H1 (cell line): Measurements from ENCODE around the gene PIGX. TPM values are rescaled to one million over a fixed set of nuclear protein-coding genes. Genes with fewer than 3 reads are reported as not detected.

Experiments
- CTCF ChIA-PET: fragments of 300-600 bp; sonication (Branson Sonifier 250); formaldehyde crosslinking; loops from one replicate; lab custom pipeline; 2021; ENCODE audit not compliant: partially characterized antibody; lab: Charles Lee
- POLR2A ChIA-PET: fragments of 300-600 bp; sonication (Branson Sonifier 250); formaldehyde crosslinking; loops from one replicate; lab custom pipeline; 2021; ENCODE audit warnings: inconsistent platforms; ENCODE audit not compliant: partially characterized antibody; lab: Charles Lee
- DNase-seq, 2 experiments: peaks; one replicate each; pipeline versions ENCODE4 v3.0.0 to v3.0.0-alpha.2; 2010 to 2022; ENCODE audit warnings: low spot score in 2 of 2, low read depth in 1 of 2, mixed read lengths in 1 of 2
- FAIRE-seq: peaks from 2 replicates; lab custom pipeline; 2011; peaks lifted over from hg19 to GRCh38; lab: Jason Lieb, UNC
- H2AFZ ChIP-seq: 2 replicates; pipeline ENCODE4 v1.8.1; 2012; ENCODE audit warnings: low read length, inconsistent platforms
- H2AK5ac ChIP-seq: 2 replicates; pipeline ENCODE4 v1.6.1; 2013; ENCODE audit warnings: low read depth, low read length
- H2BK120ac ChIP-seq: replicated peaks from 2 replicates; pipeline ENCODE3; 2013; ENCODE audit warnings: low read depth, low read length, inconsistent platforms
- H2BK12ac ChIP-seq: 2 replicates; pipeline ENCODE4 v1.6.1; 2013; ENCODE audit warnings: low read depth, low read length
- H2BK15ac ChIP-seq: 2 replicates; pipeline ENCODE4 v1.6.1; 2013; ENCODE audit warnings: low read length
- H2BK20ac ChIP-seq: 2 replicates; pipeline ENCODE4 v1.6.1; 2013; ENCODE audit warnings: low read length
- H2BK5ac ChIP-seq: 2 replicates; pipeline ENCODE4 v1.6.1; 2013; ENCODE audit warnings: low read depth, low read length
- H3K14ac ChIP-seq: 2 replicates; pipeline ENCODE4 v1.6.1; 2013; ENCODE audit warnings: inconsistent platforms; ENCODE audit not compliant: insufficient read length
- H3K18ac ChIP-seq: 2 replicates; pipeline ENCODE4 v1.6.1; 2013; ENCODE audit warnings: low read length; ENCODE audit errors: extremely low read depth
- H3K23ac ChIP-seq: 2 replicates; pipeline ENCODE4 v1.6.1; 2013; ENCODE audit warnings: inconsistent platforms; ENCODE audit not compliant: insufficient read length
- H3K23me2 ChIP-seq: 2 replicates; pipeline ENCODE4 v1.6.1; 2013; ENCODE audit warnings: low read depth, low read length
- H3K27ac ChIP-seq: 2 replicates; pipeline ENCODE4 v1.6.1; 2011; ENCODE audit warnings: low read depth, low read length, inconsistent platforms
- H3K27me3 ChIP-seq, 4 experiments: replicated peaks in 1 of 4; 1 replicate in 1 of 4; 2 replicates in 3 of 4; pipeline versions ENCODE4 v1.6.1 to v1.8.1; 2011 to 2013; ENCODE audit warnings: low read length in 3 of 4, mild to moderate bottlenecking in 3 of 4, inconsistent platforms in 2 of 4, mixed read lengths in 2 of 4, moderate library complexity in 1 of 4; ENCODE audit not compliant: control insufficient read depth in 3 of 4, insufficient read depth in 3 of 4; ENCODE audit errors: extremely low read depth in 1 of 4
- H3K36me3 ChIP-seq, 4 experiments: 2 replicates each; pipeline versions ENCODE4 v1.6.1 to v1.8.1; 2011 to 2013; ENCODE audit warnings: mild to moderate bottlenecking in 4 of 4, low read length in 3 of 4, moderate library complexity in 2 of 4, control low read depth in 1 of 4, inconsistent platforms in 1 of 4; ENCODE audit not compliant: insufficient read depth in 4 of 4, control insufficient read depth in 2 of 4
- H3K4ac ChIP-seq: replicated peaks from 2 replicates; pipeline ENCODE3; 2013; ENCODE audit warnings: low read length, low read depth, mixed read lengths, inconsistent platforms; ENCODE audit not compliant: insufficient read length
- H3K4me1 ChIP-seq, 4 experiments: replicated peaks in 1 of 4; 1 replicate in 1 of 4; 2 replicates in 3 of 4; pipeline versions ENCODE4 v1.6.1 to v1.8.1; 2011 to 2013; ENCODE audit warnings: low read length in 3 of 4, inconsistent platforms in 2 of 4, mixed read lengths in 1 of 4; ENCODE audit not compliant: insufficient read depth in 4 of 4, control insufficient read depth in 3 of 4
- H3K4me2 ChIP-seq, 2 experiments: 2 replicates each; pipeline versions ENCODE4 v1.6.1 to v1.8.1; 2011 to 2013; ENCODE audit warnings: low read depth in 2 of 2, low read length in 2 of 2, control low read depth in 1 of 2, inconsistent platforms in 1 of 2, mild to moderate bottlenecking in 1 of 2; ENCODE audit not compliant: insufficient read depth in 1 of 2
- H3K4me3 ChIP-seq, 4 experiments: fragments of 200-600, 300-600 bp in 1 of 4; sonication (generic), shearing (Covaris generic), sonication (Bioruptor Twin) in 1 of 4; 2 replicates each; pipeline versions ENCODE4 v1.5.1 to v1.8.1; 2011 to 2016; ENCODE audit warnings: low read length in 4 of 4, low read depth in 3 of 4, control low read depth in 2 of 4, inconsistent platforms in 2 of 4, mild to moderate bottlenecking in 2 of 4, mixed read lengths in 1 of 4, moderate library complexity in 1 of 4; ENCODE audit not compliant: insufficient read depth in 2 of 4; ENCODE audit errors: extremely low read depth in 1 of 4
- H3K56ac ChIP-seq: replicated peaks from 2 replicates; pipeline ENCODE3; 2013; ENCODE audit warnings: low read depth, mild to moderate bottlenecking, mixed read lengths, low read length, inconsistent platforms; ENCODE audit not compliant: insufficient read length
- H3K79me1 ChIP-seq: 2 replicates; pipeline ENCODE4 v1.6.1; 2013; ENCODE audit warnings: low read depth, low read length, control low read depth
- H3K79me2 ChIP-seq, 2 experiments: 2 replicates each; pipeline versions ENCODE4 v1.6.1 to v1.8.1; 2012 to 2013; ENCODE audit warnings: low read length in 2 of 2, mild to moderate bottlenecking in 2 of 2, inconsistent platforms in 1 of 2; ENCODE audit not compliant: insufficient read depth in 2 of 2, control insufficient read depth in 1 of 2
- H3K9ac ChIP-seq, 4 experiments: replicated peaks in 1 of 4; 1 replicate in 1 of 4; 2 replicates in 3 of 4; pipeline versions ENCODE4 v1.6.1 to v1.8.1; 2011 to 2013; ENCODE audit warnings: low read depth in 3 of 4, low read length in 3 of 4, control low read depth in 2 of 4, mild to moderate bottlenecking in 2 of 4, moderate library complexity in 2 of 4, inconsistent platforms in 1 of 4; ENCODE audit errors: extremely low read depth in 1 of 4
- H3K9me3 ChIP-seq, 2 experiments: 2 replicates each; pipeline versions ENCODE4 v1.6.1 to v1.8.1; 2012 to 2013; ENCODE audit warnings: mild to moderate bottlenecking in 2 of 2, moderate library complexity in 2 of 2, control low read depth in 1 of 2, inconsistent platforms in 1 of 2, low read depth in 1 of 2, low read length in 1 of 2, mixed read lengths in 1 of 2; ENCODE audit not compliant: insufficient read depth in 2 of 2
- H4K20me1 ChIP-seq, 2 experiments: replicated peaks in 1 of 2; 2 replicates each; pipeline versions ENCODE3 to v1.8.1; 2011 to 2013; ENCODE audit warnings: inconsistent platforms in 2 of 2, low read length in 2 of 2, mild to moderate bottlenecking in 1 of 2; ENCODE audit not compliant: insufficient read depth in 2 of 2, control insufficient read depth in 1 of 2
- H4K5ac ChIP-seq: 2 replicates; pipeline ENCODE4 v1.6.1; 2013; ENCODE audit warnings: low read length, low read depth, mixed read lengths, inconsistent platforms; ENCODE audit not compliant: insufficient read length
- H4K8ac ChIP-seq: 2 replicates; pipeline ENCODE4 v1.8.0; 2013; ENCODE audit warnings: mild to moderate bottlenecking, moderate library complexity, low read length, inconsistent platforms; ENCODE audit not compliant: insufficient read depth; ENCODE audit errors: extremely low read depth
- H4K91ac ChIP-seq: replicated peaks from 2 replicates; pipeline ENCODE3; 2013; ENCODE audit warnings: low read length, mixed read lengths, inconsistent platforms; ENCODE audit not compliant: insufficient read length
- ATF3 ChIP-seq: IDR thresholded peaks from 2 replicates; pipeline ENCODE4 v1.6.1; 2011; ENCODE audit warnings: low read depth, mild to moderate bottlenecking, low read length; ENCODE audit not compliant: insufficient read depth
- BRCA1 ChIP-seq: IDR thresholded peaks from 2 replicates; pipeline ENCODE4 v1.6.1; 2012; ENCODE audit warnings: low read depth, low read length, improper control_type of control experiment
- CEBPB ChIP-seq: IDR thresholded peaks from 2 replicates; pipeline ENCODE4 v1.6.1; 2012; ENCODE audit warnings: low read depth, low read length
- CHD2 ChIP-seq: IDR thresholded peaks from 2 replicates; pipeline ENCODE4 v1.6.1; 2012; ENCODE audit warnings: low read length, improper control_type of control experiment
- E2F6 ChIP-seq: IDR thresholded peaks from 2 replicates; pipeline ENCODE4 v1.6.1; 2012; ENCODE audit warnings: inconsistent platforms
- HDAC6 ChIP-seq: IDR thresholded peaks from one replicate; pipeline ENCODE4 v1.7.1; 2012; ENCODE audit warnings: low read depth, mild to moderate bottlenecking, inconsistent platforms, low read length, moderate library complexity
- KDM1A ChIP-seq: fragments of 200-600, 300-600 bp; sonication (generic); IDR thresholded peaks from 2 replicates; pipeline ENCODE4 v1.7.1; 2016; ENCODE audit warnings: mild to moderate bottlenecking, low read length, borderline replicate concordance
- MAFK ChIP-seq: IDR thresholded peaks from 2 replicates; pipeline ENCODE4 v1.6.1; 2012; ENCODE audit warnings: low read depth, mild to moderate bottlenecking, improper control_type of control experiment, low read length
- MAX ChIP-seq: IDR thresholded peaks from 2 replicates; pipeline ENCODE4 v1.6.1; 2012; ENCODE audit warnings: inconsistent platforms
- POLR2A ChIP-seq, 2 experiments: IDR thresholded peaks; 1 replicate in 1 of 2; 2 replicates in 1 of 2; pipeline ENCODE4 v1.6.1; 2011; ENCODE audit warnings: low read depth in 2 of 2, low read length in 2 of 2, mild to moderate bottlenecking in 2 of 2; ENCODE audit errors: control extremely low read depth in 1 of 2
- SAP30 ChIP-seq: fragments of 300-600 bp; sonication (generic); IDR thresholded peaks from 2 replicates; pipeline ENCODE4 v1.7.1; 2012; ENCODE audit warnings: low read length, moderate library complexity, mild to moderate bottlenecking, inconsistent platforms; ENCODE audit not compliant: insufficient read depth, insufficient replicate concordance
- TAF1 ChIP-seq: IDR thresholded peaks from 2 replicates; pipeline ENCODE4 v1.6.1; 2011; ENCODE audit warnings: mild to moderate bottlenecking, low read depth, low read length
- YY1 ChIP-seq: IDR thresholded peaks from 2 replicates; pipeline ENCODE4 v1.6.1; 2011; ENCODE audit warnings: low read depth, mild to moderate bottlenecking, low read length
- WGBS, 2 experiments: shearing (Covaris generic) in 1 of 2; methylation state at CpG; one replicate each; pipeline versions ENCODE4 v1.1.6 to v1.1.7; 2013 to 2015; ENCODE audit warnings: low lambda C conversion rate in 2 of 2, mixed read lengths in 2 of 2, inconsistent platforms in 1 of 2, low coverage in 1 of 2, missing lambda C conversion rate in 1 of 2; ENCODE audit not compliant: insufficient replicate concordance in 2 of 2, insufficient coverage in 1 of 2, insufficient read length in 1 of 2; ENCODE audit errors: extremely low coverage in 1 of 2, missing lambda C conversion rate in 1 of 2; 5-methylcytosine and 5-hydroxymethylcytosine counted together
- polyA plus RNA-seq, 7 experiments: library from polyadenylated mRNA; depleted of rRNA in 3 of 7; stranded (reverse) in 5 of 7; unstranded in 2 of 7; fragments of >200 nt in 5 of 7; fragments of 200-250 nt in 2 of 7; gene quantifications; 1 replicate in 5 of 7; 2 replicates in 1 of 7; 4 replicates in 1 of 7; pipeline versions ENCODE4 v1.2.1 to v1.2.3, GENCODE V29; 2011 to 2013; ENCODE audit warnings: missing spikeins in 2 of 7, mixed read lengths in 2 of 7
- total RNA-seq: library from RNA; stranded (reverse); fragmentation: NEBNext Ultra II Directional; extraction: Animal tissue kit (Norgen Biotek cat#: 25700); gene quantifications from 2 replicates; pipeline ENCODE4 v1.2.1, GENCODE V29; 2021

Gene PIGX
- total and polyA plus RNA-seq, 2 of the 8 experiments (the other 6 are each of a cell fraction or from before 2014, with no cell fraction given): 7.0 to 14.9 TPM

GRCh38 chr3:196677353-196677752, 34.8 kb upstream of the PIGX start:
- H3K14ac ChIP-seq: no peak overlapping the region
- H4K5ac ChIP-seq: no peak overlapping the region
- H3K27me3 ChIP-seq: no peaks in the 10 kb centered on the region
- no peak overlapping the region for H3K9ac ChIP-seq
- H4K8ac ChIP-seq: no peak overlapping the region
- no peaks in the 10 kb centered on the region; a peak in 1 of 4 replicates for H3K9me3 ChIP-seq
- H2AFZ ChIP-seq: no peak overlapping the region
- H2BK120ac ChIP-seq: no peak overlapping the region
- no peaks in the 10 kb centered on the region for H4K20me1 ChIP-seq
- no peaks in the 10 kb centered on the region for H3K36me3 ChIP-seq
- TF ChIP-seq TAF1: no peak
- no peak for TF ChIP-seq POLR2A (IDR thresholded peaks at IDR 0.05; ENCODE audit: control extremely low read depth in 1 of 2, low read depth in 2 of 2, low read length in 2 of 2)
- TF ChIP-seq KDM1A: no peak
- TF ChIP-seq SAP30: no peak
- no peak for TF ChIP-seq BRCA1
- no peak for TF ChIP-seq HDAC6
- no peak for TF ChIP-seq YY1
- no peak for TF ChIP-seq MAFK
- no peak for TF ChIP-seq E2F6
- TF ChIP-seq ATF3: no peak
- no peak for TF ChIP-seq CHD2
- no peak for TF ChIP-seq CEBPB
- TF ChIP-seq MAX: no peak
- TF ChIP-seq, all 59 proteins: peak for 0
- H3K23me2 ChIP-seq: no peaks in the 10 kb centered on the region
- H3K4me1 ChIP-seq: no peaks in the 10 kb centered on the region
- no peak for FAIRE-seq
- WGBS, 2 experiments: 94% methylated on average over 1 of the region's 1 CpG; no CpG with 5 or more reads in 1 of the 2 experiments
- no peak overlapping the region for H2BK5ac ChIP-seq
- H3K4me2 ChIP-seq: no peak overlapping the region
- ChIA-PET CTCF (interaction anchor here (0.6 to 3.0 kb wide), 12 partner anchors 8 to 1071 kb away, joined by 3 to 15 read pairs (median 4); no protein-coding TSS in a partner anchor), POLR2A (interaction anchor here (0.9 to 1.8 kb wide), 2 partner anchors 11 to 63 kb away, joined by 3 to 6 read pairs; no protein-coding TSS in a partner anchor)
- H3K23ac ChIP-seq: no peak overlapping the region
- H2BK15ac ChIP-seq: no peak overlapping the region
- H2BK20ac ChIP-seq: no peak overlapping the region
- no peak overlapping the region for H3K18ac ChIP-seq
- H2BK12ac ChIP-seq: no peak overlapping the region
- H4K91ac ChIP-seq: no peak overlapping the region
- H3K79me2 ChIP-seq: no peaks in the 10 kb centered on the region
- H3K79me1 ChIP-seq: no peaks in the 10 kb centered on the region
- no peak overlapping the region for H3K4ac ChIP-seq
- H3K4me3 ChIP-seq: no peak overlapping the region
- DNase-seq: no peak
- H3K27ac ChIP-seq: no peak overlapping the region
- H2AK5ac ChIP-seq: no peak overlapping the region
- no peak overlapping the region for H3K56ac ChIP-seq
